Transverse colon (tissue), 3 donors: ENCODE results near the gene MINDY1.

Experiments used
- EP300 ChIP-seq: sonication (generic); formaldehyde crosslinking; IDR thresholded peaks from one replicate; pipeline ENCODE4 v1.6.1; 2017; ENCODE audit warnings: antibody characterized with exemption, low read depth
- TF ChIP-seq, protein P1 (sequence below), 5 experiments: fragments of 200-600 bp in 3 of 5; fragments of 450-650 bp in 2 of 5; sonication (generic) in 3 of 5; IDR thresholded peaks; 1 replicate in 2 of 5; 2 replicates in 3 of 5; pipeline ENCODE4 v1.5.1; 2016 to 2017; ENCODE audit warnings: antibody characterized with exemption in 5 of 5, inconsistent platforms in 3 of 5, mild to moderate bottlenecking in 2 of 5, moderate library complexity in 1 of 5

DNA sequence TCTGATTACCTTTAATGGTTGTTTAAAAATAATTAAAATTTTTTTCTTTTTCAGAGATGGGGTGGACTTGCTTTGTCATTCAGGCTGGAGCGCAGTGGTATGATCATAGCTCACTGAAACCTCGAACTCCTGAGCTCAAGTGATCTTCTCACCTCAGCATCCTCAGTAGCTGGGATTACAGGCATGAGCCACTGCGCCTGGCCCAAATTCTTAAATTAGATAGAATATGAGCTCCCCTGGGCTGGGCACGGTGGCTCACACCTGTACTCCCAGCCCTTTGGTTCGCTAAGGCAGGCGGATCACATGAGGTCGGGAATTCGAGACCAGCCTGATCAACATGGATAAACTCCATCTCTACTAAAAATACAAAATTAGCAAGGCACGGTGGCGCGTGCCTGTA is 49.0 kb downstream of the MINDY1 start:
- no peak for TF ChIP-seq EP300
- TF ChIP-seq, protein P1, sequence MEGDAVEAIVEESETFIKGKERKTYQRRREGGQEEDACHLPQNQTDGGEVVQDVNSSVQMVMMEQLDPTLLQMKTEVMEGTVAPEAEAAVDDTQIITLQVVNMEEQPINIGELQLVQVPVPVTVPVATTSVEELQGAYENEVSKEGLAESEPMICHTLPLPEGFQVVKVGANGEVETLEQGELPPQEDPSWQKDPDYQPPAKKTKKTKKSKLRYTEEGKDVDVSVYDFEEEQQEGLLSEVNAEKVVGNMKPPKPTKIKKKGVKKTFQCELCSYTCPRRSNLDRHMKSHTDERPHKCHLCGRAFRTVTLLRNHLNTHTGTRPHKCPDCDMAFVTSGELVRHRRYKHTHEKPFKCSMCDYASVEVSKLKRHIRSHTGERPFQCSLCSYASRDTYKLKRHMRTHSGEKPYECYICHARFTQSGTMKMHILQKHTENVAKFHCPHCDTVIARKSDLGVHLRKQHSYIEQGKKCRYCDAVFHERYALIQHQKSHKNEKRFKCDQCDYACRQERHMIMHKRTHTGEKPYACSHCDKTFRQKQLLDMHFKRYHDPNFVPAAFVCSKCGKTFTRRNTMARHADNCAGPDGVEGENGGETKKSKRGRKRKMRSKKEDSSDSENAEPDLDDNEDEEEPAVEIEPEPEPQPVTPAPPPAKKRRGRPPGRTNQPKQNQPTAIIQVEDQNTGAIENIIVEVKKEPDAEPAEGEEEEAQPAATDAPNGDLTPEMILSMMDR (IDR thresholded peaks at IDR 0.05), result no peak
